HG03280 (cell line): ENCODE measurements around the gene CCNK.

Experiments
- ATAC-seq: cut with Tn5 transposase; IDR thresholded peaks from one replicate; pipeline ENCODE4 v1.9.1; 2021; ENCODE audit warnings: mild to moderate bottlenecking, moderate library complexity; ENCODE audit not compliant: unreplicated experiment

The CCNK gene

GRCh38 chr14:99505089-99505488 lies 23.9 kb downstream of the CCNK start:
- no peak for ATAC-seq

- no peak for ATAC-seq
These were observed 25.1 kb downstream of the CCNK start for GRCh38 chr14:99506276-99506675.

GRCh38 chr14:99507860-99508640 lies 26.8 kb downstream of the CCNK start:
- no peak for ATAC-seq

GRCh38 chr14:99508896-99509629 lies 27.9 kb downstream of the CCNK start:
- no peak for ATAC-seq

GRCh38 chr14:99509871-99510555 lies 28.8 kb downstream of the CCNK start:
- no peak for ATAC-seq

GRCh38 chr14:99510556-99511139 lies 29.4 kb downstream of the CCNK start:
- no peak for ATAC-seq

- ATAC-seq: no peak
These were observed 30.4 kb downstream of the CCNK start for GRCh38 chr14:99511421-99512109.

- ATAC-seq: no peak
These were observed 30.9 kb downstream of the CCNK start for GRCh38 chr14:99512110-99512449.

GRCh38 chr14:99512571-99513182 lies 31.5 kb downstream of the CCNK start:
- no peak for ATAC-seq

- no peak for ATAC-seq
These were observed 32.0 kb downstream of the CCNK start for GRCh38 chr14:99513183-99513694.

GRCh38 chr14:99513946-99514551 lies 32.8 kb downstream of the CCNK start:
- no peak for ATAC-seq

GRCh38 chr14:99514552-99515300 lies 33.5 kb downstream of the CCNK start:
- ATAC-seq: no peak

GRCh38 chr14:99515301-99516155 lies 34.3 kb downstream of the CCNK start:
- no peak for ATAC-seq

- no peak for ATAC-seq
These were observed 35.1 kb downstream of the CCNK start for GRCh38 chr14:99516156-99516870.

- no peak for ATAC-seq
These were observed 35.8 kb downstream of the CCNK start for GRCh38 chr14:99516871-99517642.

- no peak for ATAC-seq
These were observed 36.6 kb downstream of the CCNK start for GRCh38 chr14:99517643-99518381.
